GM10266 (cell line): ENCODE measurements around the gene EPHA8.

Experiments
- DNase-seq: peaks from one replicate; pipeline ENCODE4 v3.0.0; 2012; ENCODE audit errors: extremely low spot score
- CTCF ChIP-seq: IDR thresholded peaks from 2 replicates; pipeline ENCODE4 v1.5.1; 2012; ENCODE audit warnings: mild to moderate bottlenecking, low read depth; ENCODE audit not compliant: control insufficient read depth, insufficient read depth; ENCODE audit errors: missing control alignments

The EPHA8 gene

GRCh38 chr1:22635436-22635835 is 72.1 kb downstream of the EPHA8 start:
- no peak for DNase-seq
- TF ChIP-seq CTCF, result no peak

GRCh38 chr1:22636353-22636752 is 73.1 kb downstream of the EPHA8 start, which contains the start of gene C1QA:
TSS of gene C1QA (plus strand) at chr1:22636628. CDS start at chr1:22637617, 989 bp downstream.
- DNase-seq, result no peak
- TF ChIP-seq CTCF, result no peak

GRCh38 chr1:22636927-22637326 is 73.6 kb downstream of the EPHA8 start:
- no peak for TF ChIP-seq CTCF
- DNase-seq, result no peak

- no peak for DNase-seq
- no peak for TF ChIP-seq CTCF
Observed at GRCh38 chr1:22637907-22638445, 74.7 kb downstream of the EPHA8 start.

GRCh38 chr1:22638476-22639234 is 75.4 kb downstream of the EPHA8 start:
- no peak for DNase-seq
- TF ChIP-seq CTCF, result no peak

- no peak for TF ChIP-seq CTCF
- DNase-seq, result no peak
Observed at GRCh38 chr1:22639286-22639685, 76.0 kb downstream of the EPHA8 start.

GRCh38 chr1:22641247-22641646 is 78.0 kb downstream of the EPHA8 start:
- no peak for TF ChIP-seq CTCF

More at GRCh38 chr1:22641247-22641646, 78.0 kb downstream of the EPHA8 start:
- no peak for DNase-seq
